ENCODE data around the gene NDUFS7.
"Not testable (repeated sequence)": the region's sequence is repeated elsewhere in the genome, so short reads cannot be mapped to it uniquely, and the experiment has no call there.

Gene NDUFS7

DNA sequence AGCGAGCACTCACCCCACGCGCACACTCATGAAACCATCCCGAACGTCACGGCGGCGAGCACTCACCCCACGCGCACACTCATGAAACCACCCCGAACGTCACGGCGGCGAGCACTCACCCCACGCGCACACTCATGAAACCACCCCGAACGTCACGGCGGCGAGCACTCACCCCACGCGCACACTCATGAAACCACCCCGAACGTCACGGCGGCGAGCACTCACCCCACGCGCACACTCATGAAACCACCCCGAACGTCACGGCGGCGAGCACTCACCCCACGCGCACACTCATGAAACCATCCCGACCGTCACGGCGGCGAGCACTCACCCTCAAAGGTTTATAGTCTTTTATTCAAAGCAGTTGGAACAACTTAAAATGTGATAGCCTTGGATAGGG lies 36.4 kb downstream of the NDUFS7 start:
- not testable (repeated sequence) for DNase-seq

DNA sequence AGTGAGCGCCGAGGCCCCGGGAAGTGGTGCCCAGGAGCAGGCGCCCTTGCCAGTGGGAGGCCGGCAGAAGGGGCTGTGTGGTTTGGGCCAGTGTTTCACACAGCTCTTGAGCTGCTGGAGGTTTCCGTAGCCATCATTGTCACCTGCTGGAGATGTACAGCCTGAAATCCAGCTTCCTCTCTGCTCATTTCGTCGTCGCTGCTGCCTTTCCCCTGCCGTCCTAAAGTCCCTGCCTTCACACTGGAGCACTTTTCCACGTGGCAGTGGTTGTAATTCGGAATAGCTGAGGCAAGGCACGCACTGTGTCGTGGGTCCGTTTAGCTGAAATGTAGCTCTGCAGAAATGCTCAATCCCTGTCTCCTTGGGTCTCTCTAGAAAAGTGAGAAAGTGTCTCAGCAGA lies 36.9 kb downstream of the NDUFS7 start:
- no peak for DNase-seq

DNA sequence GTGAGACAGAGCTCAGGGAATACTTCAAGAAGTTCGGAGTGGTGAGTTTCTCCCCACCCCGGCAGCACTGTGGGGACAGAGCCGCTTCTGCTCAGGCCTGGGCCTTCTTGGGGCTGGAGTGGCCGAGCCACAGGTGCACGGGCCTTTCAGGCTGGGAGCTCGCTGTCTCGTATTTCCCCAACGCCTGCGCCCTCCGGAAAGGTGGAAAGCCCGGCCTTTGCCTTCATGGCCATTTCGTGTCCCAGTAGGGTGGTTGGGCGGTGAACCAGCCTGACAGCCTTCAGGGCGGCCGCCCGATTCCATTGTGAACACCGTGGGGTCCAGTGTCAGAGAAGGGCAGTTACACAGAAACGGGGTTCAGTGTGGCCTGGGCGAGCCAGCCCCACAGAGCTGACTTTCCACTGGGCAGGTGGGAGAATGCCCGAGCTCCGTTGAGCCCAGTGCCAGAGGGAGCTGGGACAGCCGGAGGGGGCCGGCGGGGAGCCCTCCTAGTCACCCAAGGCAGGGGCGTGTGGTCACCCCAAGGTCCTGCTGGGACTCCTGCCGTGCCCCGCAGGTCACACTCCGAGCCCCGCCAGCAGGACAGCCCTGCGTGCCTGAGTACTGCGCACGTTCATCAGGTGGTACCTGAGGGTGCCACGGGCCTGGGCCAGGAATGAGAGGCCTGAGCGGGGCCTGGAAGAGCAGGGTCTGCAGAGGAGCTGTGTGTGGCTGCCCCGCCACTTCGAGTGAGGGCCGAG lies 37.7 kb downstream of the NDUFS7 start:
- DNase-seq, result no peak

DNA sequence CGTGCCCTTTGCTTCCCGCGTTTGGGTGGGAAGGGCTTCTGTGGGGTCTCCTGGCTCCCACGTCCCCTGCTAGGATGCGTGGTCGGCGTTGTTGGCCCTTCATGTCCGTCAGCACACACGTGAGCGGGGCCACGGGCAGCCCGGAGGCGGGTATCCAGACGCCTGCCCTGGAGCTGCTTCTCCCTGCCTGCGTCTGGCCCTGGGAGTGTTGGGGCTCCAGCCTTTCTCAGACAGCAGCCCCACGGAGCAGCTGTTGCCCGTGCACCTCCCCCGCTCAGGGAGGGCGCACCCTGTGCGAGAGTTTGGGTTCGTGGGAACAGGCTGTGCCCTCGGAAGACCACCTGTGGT lies 38.2 kb downstream of the NDUFS7 start:
- no peak for DNase-seq

DNA sequence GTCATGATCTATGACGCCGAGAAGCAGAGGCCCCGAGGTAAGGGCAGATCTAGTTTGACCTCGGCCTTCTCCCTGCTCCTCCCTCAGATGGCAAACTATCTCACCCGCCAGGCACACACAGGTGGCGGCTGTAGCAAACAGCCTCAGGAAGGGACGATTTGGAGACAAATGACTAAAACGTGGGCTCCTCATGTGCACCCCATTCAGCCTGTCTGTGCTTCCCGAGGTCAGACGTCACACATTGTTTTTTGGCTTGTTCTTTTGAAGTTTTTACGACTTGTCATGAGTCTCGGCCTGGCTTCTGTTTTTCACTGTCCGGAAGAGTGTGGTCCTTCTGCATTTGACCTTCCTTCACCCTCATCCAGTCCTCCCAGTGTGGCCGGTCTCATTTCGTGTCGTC lies 38.7 kb downstream of the NDUFS7 start:
- DNase-seq, result no peak

DNA sequence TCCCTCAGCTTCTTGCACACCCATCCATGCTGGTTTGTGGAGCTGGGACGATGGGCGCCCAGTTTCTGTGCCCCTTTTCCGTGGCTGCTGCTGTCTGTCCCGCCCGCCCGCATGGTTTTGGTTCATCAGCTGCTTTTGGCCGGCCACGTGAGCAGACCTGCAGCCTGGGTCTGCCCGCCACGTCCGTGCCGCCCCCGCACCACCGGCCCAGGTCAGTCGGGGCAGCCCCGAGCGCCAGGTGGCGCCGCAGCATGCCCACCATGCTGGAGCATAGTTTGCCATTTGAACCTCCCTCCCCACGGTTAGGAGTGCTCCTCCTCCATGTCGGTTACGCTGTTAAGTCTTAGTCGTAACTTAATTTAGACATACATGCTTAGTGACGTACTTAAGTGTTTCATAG lies 39.2 kb downstream of the NDUFS7 start:
- DNase-seq, result no peak

DNA sequence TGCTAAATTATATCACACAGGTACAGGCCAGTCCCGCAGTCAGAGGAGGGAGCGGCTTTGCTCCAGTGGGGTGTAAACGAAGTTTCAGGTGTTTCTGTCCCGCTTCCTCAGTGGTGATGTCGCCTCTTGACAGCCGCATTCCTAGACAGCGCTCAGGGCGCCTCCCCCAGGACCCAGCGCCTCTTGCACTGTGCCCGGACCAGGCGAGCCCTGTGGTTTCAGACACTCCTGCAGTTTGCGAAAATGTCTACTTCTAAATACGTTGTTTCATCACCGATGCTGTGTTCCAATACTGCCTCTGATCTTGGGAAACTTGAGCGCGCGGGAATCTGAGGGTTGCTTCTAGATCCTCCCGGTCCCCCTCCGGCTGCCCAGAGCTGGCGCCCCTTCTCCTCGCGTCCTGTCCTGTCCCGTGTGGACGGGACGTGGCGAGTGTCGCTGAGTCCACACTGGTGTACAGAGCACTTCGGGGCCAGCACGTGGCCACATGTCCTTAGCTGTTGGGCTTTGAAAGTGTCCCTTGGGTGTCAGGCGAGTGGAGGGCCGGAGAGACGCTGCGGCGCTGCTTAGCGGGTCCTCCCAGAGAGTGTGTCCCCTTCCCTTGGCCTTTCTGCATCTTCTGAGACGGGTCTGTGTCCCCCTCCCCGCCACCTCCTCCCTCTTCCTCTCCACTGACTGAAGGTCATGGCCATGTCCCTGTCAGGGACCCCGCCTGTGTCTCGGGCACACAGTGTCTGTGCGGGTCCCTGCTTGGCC lies 39.9 kb downstream of the NDUFS7 start:
- DNase-seq, result no peak

DNA sequence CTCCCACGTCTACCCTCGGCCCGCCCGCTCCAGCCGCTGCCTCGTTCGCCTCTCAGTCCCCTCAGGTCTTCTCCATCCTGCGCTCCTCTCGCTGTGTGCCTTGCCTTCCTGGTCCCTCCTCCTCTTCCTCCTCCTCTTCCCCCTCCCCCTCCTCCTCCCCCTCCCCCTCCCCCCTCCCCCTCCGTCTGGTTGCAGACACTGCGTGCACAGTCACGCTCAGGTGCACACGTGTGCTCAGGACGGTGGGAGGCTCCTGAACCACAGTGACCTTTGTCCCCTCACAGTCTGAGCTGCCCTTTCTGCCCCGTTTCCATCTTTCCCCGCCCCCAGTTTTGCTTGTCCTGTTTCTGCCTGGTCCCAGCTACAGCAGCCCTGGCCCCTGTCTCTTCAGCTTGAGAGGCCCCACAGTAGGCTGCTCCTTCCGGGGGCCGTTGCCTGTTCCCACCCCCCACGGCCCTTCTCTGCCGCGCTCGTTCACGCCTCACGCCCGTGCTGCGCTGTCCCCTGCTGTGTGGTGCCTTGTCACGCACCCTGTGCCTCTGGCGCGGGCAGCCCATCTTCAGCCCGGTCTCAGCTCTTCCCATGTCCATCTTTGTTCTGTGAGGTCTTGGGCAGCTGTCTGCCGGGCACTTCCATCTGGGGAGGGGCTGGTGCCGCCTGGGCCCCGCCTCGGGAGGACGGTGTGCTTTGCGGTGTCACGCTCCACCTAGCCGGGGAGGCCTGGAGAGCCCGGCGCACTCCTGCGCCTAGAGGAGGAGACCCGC lies 40.7 kb downstream of the NDUFS7 start:
- DNase-seq, result no peak

DNA sequence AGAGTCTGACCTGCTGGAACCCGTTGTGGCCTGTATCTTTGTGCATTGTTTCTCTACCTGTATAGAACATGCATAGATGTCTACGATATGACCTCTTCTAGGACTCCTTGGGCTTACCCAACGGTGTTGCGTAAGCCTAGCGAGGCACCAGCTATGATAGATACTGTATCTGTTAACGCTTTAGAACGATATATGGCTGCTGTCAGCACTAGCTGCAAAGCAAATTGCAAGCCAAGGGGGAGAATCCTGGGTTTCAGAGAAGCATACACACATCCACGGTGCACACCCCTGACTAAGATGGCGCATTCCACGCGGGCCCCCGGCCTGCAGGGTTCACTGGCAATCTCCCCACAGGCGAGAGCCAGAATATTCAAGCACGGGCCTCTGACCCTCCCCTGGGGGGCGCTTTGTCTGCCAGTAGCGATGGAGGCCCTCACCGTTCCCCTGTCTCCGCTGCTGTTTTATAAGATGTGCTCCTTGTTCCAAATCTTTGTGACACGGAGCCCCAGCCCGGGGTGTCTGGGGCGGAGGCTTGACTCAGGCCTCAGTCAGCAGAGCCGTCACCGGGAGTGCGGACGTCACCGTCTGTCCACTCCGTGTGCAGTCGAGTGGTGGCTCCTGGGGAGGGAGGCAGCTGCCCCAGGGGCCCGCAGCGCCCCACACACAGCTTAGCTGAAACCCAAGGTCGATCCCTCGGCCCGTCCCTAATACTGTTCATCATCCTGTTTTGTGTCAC lies 41.6 kb downstream of the NDUFS7 start:
- no peak for DNase-seq

DNA sequence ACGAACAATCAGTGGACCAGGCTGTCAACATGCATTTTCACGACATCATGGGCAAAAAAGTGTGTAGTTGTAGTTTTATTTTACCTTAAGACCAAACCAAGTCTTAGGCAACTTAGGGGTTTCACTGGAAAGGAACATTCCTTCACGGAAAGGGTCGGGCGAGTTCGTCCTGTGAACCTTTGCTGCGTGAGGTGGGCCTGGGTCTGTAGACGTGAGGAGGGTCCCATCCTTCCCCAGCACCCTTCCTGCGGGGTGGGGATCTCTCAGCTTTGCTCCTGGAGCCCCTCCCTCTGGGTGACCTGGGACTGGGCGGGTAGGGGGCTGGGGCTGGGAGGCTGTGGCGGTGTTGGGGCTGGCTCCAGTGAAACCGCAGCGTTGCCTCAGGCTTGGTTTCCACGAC lies 42.2 kb downstream of the NDUFS7 start:
- no peak for DNase-seq

DNA sequence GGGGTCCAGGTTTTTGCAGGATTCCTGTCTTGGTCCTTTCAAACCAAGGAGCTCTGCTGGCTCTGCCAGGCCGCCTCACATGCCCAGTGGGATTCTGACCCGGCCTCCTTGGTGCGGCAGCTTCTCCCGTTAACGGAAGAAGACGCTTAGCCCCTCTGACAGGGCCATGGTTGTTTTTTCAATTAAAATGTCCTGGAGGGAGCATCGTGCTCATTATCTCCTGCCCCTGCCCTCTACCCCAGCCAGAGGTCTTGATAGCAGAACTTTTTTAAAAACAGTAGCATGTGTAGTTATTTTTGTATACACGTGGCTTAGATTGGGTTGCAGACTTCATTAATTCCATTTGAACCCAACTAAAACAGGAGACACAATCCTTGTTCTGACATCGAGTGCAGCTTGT lies 43.0 kb downstream of the NDUFS7 start:
- no peak for DNase-seq

DNA sequence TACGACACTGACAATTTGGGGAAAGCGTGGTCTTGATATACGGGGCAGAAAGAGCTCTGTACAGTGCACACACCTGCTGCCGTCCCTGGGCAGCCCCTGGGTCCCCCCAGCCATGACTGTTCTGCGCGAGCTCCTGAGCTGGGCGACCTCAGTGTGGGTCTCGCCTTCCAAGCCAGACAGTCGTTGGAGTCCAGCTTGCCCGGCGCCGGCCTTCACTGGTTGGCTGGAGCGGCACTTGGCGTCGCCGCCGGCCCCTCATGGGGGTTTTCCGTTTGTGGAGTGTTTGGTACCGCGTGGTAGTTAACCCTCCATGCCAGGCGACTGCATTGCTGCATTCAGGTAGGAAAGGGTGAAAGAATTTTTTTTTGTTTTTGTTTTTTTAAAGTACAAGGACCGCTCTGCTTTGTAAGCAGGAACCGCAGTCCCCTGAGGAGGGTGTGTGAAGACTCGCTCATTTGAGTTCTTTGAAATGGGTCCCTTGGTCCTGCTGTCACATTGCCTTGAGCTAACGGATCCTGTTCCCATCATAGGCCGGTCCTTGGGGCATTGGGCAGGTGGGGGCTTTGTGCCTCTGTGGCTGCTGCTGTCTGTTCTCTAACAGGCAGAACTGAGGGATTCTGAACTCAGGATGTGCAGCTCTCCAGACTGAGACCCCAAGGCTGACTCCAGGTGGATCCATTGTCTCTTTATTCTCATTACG lies 43.7 kb downstream of the NDUFS7 start:
- DNase-seq, result no peak

DNA sequence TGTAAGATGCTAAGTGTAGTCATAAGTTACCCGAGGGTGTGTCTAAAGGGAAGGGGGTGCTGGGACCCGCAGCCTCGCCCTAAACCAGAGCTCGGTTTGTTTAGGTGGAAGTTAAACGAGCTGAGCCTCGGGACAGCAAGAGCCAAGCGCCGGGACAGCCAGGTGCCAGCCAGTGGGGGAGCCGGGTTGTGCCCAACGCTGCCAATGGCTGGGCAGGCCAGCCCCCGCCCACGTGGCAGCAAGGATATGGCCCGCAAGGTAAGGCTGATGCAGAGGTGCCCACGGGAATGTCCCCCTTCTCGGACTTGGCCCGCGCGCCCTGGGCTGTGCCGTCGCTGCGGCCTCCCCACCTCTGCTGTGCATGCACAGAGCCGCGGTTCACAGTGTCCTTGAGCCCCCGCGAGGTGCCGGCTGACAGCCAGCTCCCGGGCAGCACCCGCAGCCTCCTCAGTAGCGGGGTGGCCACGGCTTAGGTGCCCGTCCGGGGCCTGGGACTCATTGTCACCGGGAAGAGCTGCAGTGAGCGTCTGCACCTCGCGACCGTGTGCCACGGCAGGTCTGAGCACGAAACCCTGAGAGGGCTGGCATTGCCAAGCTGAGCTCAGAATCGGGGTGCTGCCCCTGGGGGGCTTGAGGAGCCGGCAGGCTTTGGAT lies 45.2 kb downstream of the NDUFS7 start:
- DNase-seq, result no peak

DNA sequence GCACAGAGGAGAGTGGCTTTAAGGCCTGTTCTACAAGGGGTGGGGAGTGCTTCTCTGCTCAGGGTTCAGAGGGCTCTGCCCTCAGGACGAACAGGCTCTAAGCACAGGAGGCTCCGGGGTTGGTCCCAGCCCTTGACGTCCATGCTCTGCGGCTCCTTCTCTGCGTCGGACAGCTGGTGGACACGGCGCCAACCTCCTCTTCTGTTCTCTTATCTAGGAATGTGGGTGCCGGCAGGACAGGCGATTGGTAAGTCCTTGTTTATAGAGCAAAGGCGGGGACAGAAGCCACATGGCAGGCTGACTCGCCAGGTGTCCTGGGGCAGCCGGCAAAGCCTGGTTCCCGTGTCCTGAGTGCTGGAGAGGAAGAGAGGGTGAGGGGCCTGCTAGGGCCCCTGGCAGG lies 46.0 kb downstream of the NDUFS7 start:
- no peak for DNase-seq

DNA sequence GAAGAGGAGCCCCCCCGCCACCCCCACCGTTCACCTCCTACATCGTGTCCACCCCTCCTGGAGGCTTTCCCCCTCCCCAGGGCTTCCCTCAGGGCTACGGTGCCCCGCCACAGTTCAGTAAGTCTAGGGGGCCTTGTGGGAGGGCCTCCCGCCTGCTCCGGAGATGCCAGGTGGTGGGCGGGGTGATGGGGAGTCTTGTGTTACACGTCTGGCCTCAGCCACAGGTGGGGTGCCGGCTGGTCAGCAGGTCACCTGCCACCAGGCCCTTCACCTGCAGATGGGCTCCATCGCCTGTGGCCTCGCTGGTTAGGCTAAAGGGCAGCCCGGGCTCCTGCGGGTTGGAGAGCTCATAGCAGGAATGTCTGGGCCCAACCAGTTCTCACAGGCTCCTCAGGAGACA lies 46.5 kb downstream of the NDUFS7 start:
- no peak for DNase-seq

DNA sequence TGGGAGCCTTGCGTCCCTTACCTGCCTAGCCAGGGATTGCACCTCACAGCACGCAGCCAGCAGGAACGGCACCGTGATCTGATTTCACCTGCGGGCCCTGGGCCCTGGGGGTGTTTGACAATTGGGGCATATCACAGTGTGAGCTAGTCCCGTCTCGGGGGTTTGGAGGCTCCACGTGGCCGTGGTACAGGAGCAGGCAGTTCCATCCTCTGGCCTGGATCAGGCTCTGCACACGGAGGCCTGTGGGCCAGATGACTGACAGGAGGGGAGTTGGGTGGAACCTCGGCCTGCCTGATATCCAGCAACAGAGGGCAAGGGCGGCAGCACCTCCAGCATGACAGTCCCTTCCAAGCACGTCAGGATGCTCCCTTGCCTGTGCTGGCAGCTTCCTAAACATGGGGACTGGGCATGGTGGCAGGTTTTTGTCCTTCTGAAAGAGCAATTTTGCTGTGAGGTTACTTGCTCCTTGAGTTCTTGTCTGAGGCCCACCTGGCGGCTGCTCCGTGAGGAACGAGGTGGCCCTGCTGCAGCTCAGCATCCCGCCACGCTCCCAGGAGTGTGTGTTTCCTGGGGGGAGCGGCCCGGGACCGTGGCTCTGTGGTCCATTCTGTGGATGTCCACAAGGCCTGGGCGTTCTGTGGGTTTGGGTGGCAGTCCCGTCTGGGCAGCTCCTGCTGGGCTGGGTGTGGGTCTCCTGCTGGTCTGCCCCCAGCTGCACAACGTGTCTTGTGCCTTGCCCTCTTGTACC lies 48.2 kb downstream of the NDUFS7 start:
- DNase-seq, result no peak

DNA sequence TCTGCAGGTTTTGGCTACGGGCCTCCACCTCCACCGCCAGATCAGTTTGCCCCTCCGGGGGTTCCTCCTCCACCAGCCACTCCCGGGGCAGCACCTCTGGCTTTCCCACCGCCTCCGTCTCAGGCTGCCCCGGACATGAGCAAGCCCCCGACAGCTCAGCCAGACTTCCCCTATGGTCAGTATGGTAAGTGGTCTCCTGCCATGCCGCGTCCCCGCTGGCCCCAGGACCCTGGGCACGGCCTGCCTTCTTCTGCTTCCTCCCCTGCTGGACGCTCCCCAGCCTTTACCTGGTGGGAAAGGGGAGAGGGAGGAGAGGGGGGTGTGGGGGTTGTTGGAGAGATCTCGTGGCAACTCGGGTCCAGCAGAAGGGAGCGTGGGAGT lies 48.8 kb downstream of the NDUFS7 start:
- DNase-seq, result no peak

DNA sequence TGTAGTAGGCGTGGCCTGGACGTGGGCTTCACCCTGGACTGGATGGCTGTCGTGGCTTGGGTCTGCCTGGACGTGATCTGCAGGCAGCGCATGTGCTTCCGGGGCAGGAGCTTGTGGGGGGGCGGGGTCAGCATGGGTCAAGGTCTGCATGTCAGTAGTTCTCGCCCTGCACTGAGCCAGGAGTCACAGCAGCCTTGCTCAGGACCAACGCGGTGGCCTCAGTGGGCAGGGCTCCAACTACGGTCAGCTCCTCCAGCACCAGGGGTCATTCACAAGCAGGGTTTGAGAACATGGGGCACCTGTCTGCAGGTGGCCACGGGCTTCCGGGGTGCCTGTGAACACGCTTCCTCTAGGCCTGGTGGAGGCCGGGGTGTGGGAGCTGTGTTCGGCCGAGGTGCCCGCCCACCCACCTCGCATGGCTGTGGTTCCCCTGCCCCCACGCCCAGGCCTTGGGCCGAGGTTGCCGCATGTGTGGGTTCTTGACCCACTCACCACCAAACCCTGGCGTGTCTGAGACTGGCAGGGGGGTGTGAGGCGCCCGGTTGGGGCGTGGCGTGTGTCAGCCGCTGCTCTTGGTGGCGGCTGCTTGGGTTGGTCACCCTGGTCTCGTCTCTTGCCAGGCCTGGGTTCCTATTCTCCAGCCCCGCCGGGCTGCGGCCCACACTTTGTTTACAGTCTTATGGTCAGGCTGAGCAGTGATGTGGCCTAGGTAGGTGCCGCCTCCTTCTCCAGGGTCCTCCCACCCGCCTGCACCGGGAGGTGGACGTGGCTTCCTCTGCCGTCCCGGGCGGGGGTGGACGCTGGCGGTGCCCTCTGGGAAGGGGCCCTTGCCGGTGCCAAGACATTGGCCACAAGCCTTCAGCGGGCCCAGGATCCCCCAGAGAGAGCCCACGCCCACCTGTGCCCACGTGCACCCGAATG lies 49.7 kb downstream of the NDUFS7 start:
- DNase-seq, result no peak

DNA sequence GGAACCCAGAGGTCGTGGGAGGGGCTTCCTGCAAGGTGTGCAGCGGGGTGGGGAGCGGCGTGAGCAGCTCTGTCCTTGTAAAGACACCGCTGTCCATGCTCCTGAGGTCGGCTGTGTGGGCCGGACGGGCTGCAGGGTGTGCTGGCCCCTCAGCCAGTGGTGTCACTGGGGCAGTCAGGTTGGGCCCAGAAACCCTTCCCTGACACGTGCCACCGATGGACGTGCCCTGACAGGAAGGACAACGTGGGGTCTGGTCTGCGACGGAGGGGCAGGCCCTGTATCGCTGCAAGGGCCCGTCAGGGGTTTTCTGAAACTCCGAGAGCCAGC lies 50.3 kb downstream of the NDUFS7 start:
- no peak for DNase-seq

DNA sequence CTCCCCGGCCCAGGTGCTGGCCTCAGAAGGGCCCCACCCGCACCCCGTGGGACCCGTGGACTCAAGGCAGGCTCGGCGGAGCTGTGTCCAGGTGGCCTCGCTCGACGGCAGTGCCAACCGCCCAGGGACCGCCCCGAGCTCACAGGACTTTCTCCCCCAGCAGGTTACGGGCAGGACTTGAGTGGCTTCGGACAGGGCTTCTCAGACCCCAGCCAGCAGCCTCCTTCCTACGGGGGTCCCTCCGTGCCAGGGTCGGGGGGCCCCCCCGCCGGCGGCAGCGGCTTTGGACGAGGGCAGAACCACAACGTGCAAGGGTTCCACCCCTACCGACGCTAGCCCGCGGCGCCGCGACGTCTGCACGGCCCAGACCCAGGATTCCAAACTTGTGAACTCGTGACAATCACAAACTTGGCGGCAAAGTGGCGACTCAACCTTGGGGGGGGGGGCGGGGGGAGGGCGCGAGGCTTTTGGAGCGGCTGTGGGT lies 50.9 kb downstream of the NDUFS7 start:
- DNase-seq, result no peak

Data from hematopoietic multipotent progenitor cell treated with erythropoietin and hydrocortisone succinate and interleukin-3 and kit ligand, for 8 days (in vitro differentiated cells).